Measurements from ENCODE around the gene BMX. TPM values are rescaled to one million over a fixed set of nuclear protein-coding genes. Genes with fewer than 3 reads are reported as not detected.

Gene BMX
- total and polyA plus RNA-seq, 2 donors (not counting 1 experiment from before 2014, with no cell fraction given) = not detected

DNA sequence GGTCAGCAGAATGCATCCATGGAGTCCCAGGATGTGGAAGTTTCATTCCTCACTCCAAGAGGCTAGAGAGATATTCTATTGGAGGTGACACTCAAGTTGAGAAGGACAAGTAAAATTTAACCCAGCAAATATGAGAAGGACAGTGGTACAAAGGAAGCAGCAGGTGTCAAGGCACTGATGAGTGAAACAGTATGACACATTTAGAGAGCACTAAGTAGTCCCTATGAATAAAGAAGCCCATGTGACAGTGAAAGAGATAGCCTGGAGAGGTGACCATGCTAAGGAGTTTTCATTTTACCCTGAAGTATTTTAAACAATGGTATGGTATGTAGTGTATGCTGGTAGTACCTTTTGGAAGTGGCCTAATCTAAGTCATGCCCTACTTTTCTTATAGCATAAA lies 9.2 kb downstream of the BMX start:
- H3K27ac Mint-ChIP-seq = no peak overlapping the region
- H3K4me2 ChIP-seq (replicated peaks; ENCODE audit: low read depth, low read length, poor library complexity, severe bottlenecking) = no peak overlapping the region

DNA sequence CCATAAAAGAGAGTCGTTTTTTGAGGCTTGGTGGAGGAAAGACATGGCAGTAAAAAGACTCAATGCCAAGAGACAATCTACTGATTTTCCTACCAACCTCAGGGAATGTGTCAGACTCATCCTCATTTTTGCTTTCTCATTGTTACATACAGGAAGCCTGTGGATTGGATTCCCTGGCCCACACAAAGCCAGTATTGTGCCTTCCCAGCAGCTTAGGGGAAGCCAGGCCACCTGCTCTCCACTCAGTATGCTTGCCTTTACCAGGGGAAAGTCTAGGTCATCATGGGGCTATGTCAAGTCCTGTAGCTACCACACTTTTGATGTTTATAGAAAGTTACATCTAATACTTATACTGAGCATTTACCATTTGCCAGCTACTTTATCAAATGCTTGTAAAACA lies 11.0 kb downstream of the BMX start:
- POLR2A ChIA-PET = no interaction called here
- Histone ChIP-seq H4K20me1 (ENCODE audit: control insufficient read depth, insufficient read depth, low read length, poor library complexity, severe bottlenecking) (no peaks in the 10 kb centered on the region), H3K9me3 (ENCODE audit: control extremely low read depth in 1 of 3, control insufficient read depth in 2 of 3, insufficient read depth in 1 of 3, low read length in 2 of 3) (no peaks in the 10 kb centered on the region), H3K79me2 (ENCODE audit: control insufficient read depth, insufficient read depth, low read length) (no peaks in the 10 kb centered on the region), H3K27ac (ENCODE audit: low read length in 2 of 2) (no peak overlapping the region), H3K27me3 (replicated peaks in 1 of 4; ENCODE audit: control extremely low read depth in 1 of 4, control insufficient read depth in 3 of 4, insufficient read depth in 4 of 4, low read length in 3 of 4) (no peaks in the 10 kb centered on the region), H3K4me2 (replicated peaks; ENCODE audit: low read depth, low read length, poor library complexity, severe bottlenecking) (no peak overlapping the region), H3K36me3 (replicated peaks in 1 of 2; ENCODE audit: control extremely low read depth in 1 of 2, control insufficient read depth in 1 of 2, extremely low read depth in 1 of 2, insufficient read depth in 2 of 2, low read length in 1 of 2) (no peaks in the 10 kb centered on the region), H2AFZ (ENCODE audit: insufficient read depth, low read depth, low read length, poor library complexity, severe bottlenecking) (no peak overlapping the region), H3K4me3 (ENCODE audit: control extremely low read depth in 1 of 5, extremely low read depth in 1 of 5, insufficient read depth in 1 of 5, low read depth in 2 of 5, low read length in 4 of 5) (no peak overlapping the region), H3K9ac (ENCODE audit: low read length) (no peak overlapping the region), H3K4me1 (ENCODE audit: control insufficient read depth in 2 of 2, insufficient read depth in 2 of 2, low read length in 2 of 2) (no peaks in the 10 kb centered on the region)
- CTCF ChIA-PET = no interaction called here
- no peak overlapping the region for H3K27ac Mint-ChIP-seq
- ATAC-seq (ENCODE audit: low read depth) (no peak), DNase-seq (no peak)
- intact Hi-C loops (cut with micrococcal nuclease) = no loop called here
- no peak overlapping the region for H3K4me3 Mint-ChIP-seq
- no CpG with 5 or more reads among the region's 1 CpG for WGBS (ENCODE audit: insufficient coverage)
- H3K27me3 Mint-ChIP-seq = peaks cover 11% of the 10 kb centered on the region
- TF ChIP-seq CTCF (IDR thresholded peaks at IDR 0.05) = no peak
- no peak for TF ChIP-seq EZH2 (IDR thresholded peaks at IDR 0.05; ENCODE audit: borderline replicate concordance, insufficient read depth, low read depth, low read length, poor library complexity, severe bottlenecking)
- no peaks in the 10 kb centered on the region for H3K4me1 Mint-ChIP-seq
- no peaks in the 10 kb centered on the region for H3K9me3 Mint-ChIP-seq (ENCODE audit: insufficient read depth)

More for the DNA sequence above, 9.2 kb downstream of the BMX start:
- peaks cover 7% of the 10 kb centered on the region for H3K27me3 Mint-ChIP-seq
- TF ChIP-seq CTCF (IDR thresholded peaks at IDR 0.05) (no peak), EZH2 (IDR thresholded peaks at IDR 0.05; ENCODE audit: borderline replicate concordance, insufficient read depth, low read depth, low read length, poor library complexity, severe bottlenecking) (no peak)
- no peaks in the 10 kb centered on the region for H3K9me3 Mint-ChIP-seq (ENCODE audit: insufficient read depth)
- ATAC-seq (ENCODE audit: low read depth) = no peak
- H3K4me3 Mint-ChIP-seq = no peak overlapping the region
- Histone ChIP-seq H3K4me1 (ENCODE audit: control insufficient read depth in 2 of 2, insufficient read depth in 2 of 2, low read length in 2 of 2) (no peaks in the 10 kb centered on the region), H3K9ac (ENCODE audit: low read length) (no peak overlapping the region), H3K27ac (ENCODE audit: low read length in 2 of 2) (no peak overlapping the region), H4K20me1 (ENCODE audit: control insufficient read depth, insufficient read depth, low read length, poor library complexity, severe bottlenecking) (no peaks in the 10 kb centered on the region), H3K9me3 (ENCODE audit: control extremely low read depth in 1 of 3, control insufficient read depth in 2 of 3, insufficient read depth in 1 of 3, low read length in 2 of 3) (no peaks in the 10 kb centered on the region), H3K79me2 (ENCODE audit: control insufficient read depth, insufficient read depth, low read length) (no peaks in the 10 kb centered on the region), H2AFZ (ENCODE audit: insufficient read depth, low read depth, low read length, poor library complexity, severe bottlenecking) (no peak overlapping the region), H3K4me3 (ENCODE audit: control extremely low read depth in 1 of 5, extremely low read depth in 1 of 5, insufficient read depth in 1 of 5, low read depth in 2 of 5, low read length in 4 of 5) (no peak overlapping the region), H3K27me3 (replicated peaks in 1 of 4; ENCODE audit: control extremely low read depth in 1 of 4, control insufficient read depth in 3 of 4, insufficient read depth in 4 of 4, low read length in 3 of 4) (no peaks in the 10 kb centered on the region), H3K36me3 (replicated peaks in 1 of 2; ENCODE audit: control extremely low read depth in 1 of 2, control insufficient read depth in 1 of 2, extremely low read depth in 1 of 2, insufficient read depth in 2 of 2, low read length in 1 of 2) (no peaks in the 10 kb centered on the region)
- CTCF ChIA-PET = no interaction called here
- H3K4me1 Mint-ChIP-seq = no peaks in the 10 kb centered on the region
- POLR2A ChIA-PET = no interaction called here
- intact Hi-C loops (cut with micrococcal nuclease) = no loop called here
- no peak for DNase-seq

Data from B cell (primary cell).